Stimulated activated CD4-positive, alpha-beta T cell treated with anti-CD3 and anti-CD28 coated beads, Interleukin-1b, Interleukin-23, amount 100 ng/mL, for 1 hour (primary cell): ENCODE results near the gene SPATA3.

Source experiments
- DNase-seq, 2 donors: peaks; one replicate each; pipeline ENCODE4 v3.0.0-alpha.2; 2020; ENCODE audit warnings: low read depth in 2 of 2

Gene SPATA3

GRCh38 chr2:230995821-230996220 lies at the start of gene SPATA3:
Gene SPATA3 (plus strand): TSS chr2:230996121. CDS start chr2:230996234, 113 bp downstream.
- no peak for DNase-seq

GRCh38 chr2:230946429-230947234 lies 49.3 kb upstream of the SPATA3 start:
- DNase-seq = no peak

- DNase-seq = no peak
Measured at GRCh38 chr2:230947235-230947576, 48.7 kb upstream of the SPATA3 start.

GRCh38 chr2:230947908-230948365 lies 48.0 kb upstream of the SPATA3 start:
- DNase-seq = no peak

GRCh38 chr2:230949966-230950873 lies 45.7 kb upstream of the SPATA3 start:
- DNase-seq = no peak

GRCh38 chr2:230950874-230951339 lies 45.0 kb upstream of the SPATA3 start:
- no peak for DNase-seq

GRCh38 chr2:230951396-230951795 lies 44.5 kb upstream of the SPATA3 start:
- DNase-seq = no peak

GRCh38 chr2:230952226-230952956 lies 43.5 kb upstream of the SPATA3 start:
- DNase-seq = no peak

GRCh38 chr2:230953845-230954244 lies 42.1 kb upstream of the SPATA3 start:
- DNase-seq = no peak

- no peak for DNase-seq
Measured at GRCh38 chr2:230954746-230955145, 41.2 kb upstream of the SPATA3 start.

GRCh38 chr2:230955163-230955737 lies 40.7 kb upstream of the SPATA3 start:
- no peak for DNase-seq

GRCh38 chr2:230956827-230957755 lies 38.8 kb upstream of the SPATA3 start:
- DNase-seq = no peak

GRCh38 chr2:230957756-230958391 lies 38.0 kb upstream of the SPATA3 start:
- no peak for DNase-seq

- no peak for DNase-seq
Measured at GRCh38 chr2:230958820-230959756, 36.8 kb upstream of the SPATA3 start.

GRCh38 chr2:230960026-230960425 lies 35.9 kb upstream of the SPATA3 start:
- DNase-seq = no peak

- no peak for DNase-seq
Measured at GRCh38 chr2:230961091-230961491, 34.8 kb upstream of the SPATA3 start.

- no peak for DNase-seq
Measured at GRCh38 chr2:230964136-230964730, 31.7 kb upstream of the SPATA3 start.

- DNase-seq = no peak
Measured at GRCh38 chr2:230967113-230967512, 28.8 kb upstream of the SPATA3 start.
